ENCODE results near the gene IER5L.

DNA sequence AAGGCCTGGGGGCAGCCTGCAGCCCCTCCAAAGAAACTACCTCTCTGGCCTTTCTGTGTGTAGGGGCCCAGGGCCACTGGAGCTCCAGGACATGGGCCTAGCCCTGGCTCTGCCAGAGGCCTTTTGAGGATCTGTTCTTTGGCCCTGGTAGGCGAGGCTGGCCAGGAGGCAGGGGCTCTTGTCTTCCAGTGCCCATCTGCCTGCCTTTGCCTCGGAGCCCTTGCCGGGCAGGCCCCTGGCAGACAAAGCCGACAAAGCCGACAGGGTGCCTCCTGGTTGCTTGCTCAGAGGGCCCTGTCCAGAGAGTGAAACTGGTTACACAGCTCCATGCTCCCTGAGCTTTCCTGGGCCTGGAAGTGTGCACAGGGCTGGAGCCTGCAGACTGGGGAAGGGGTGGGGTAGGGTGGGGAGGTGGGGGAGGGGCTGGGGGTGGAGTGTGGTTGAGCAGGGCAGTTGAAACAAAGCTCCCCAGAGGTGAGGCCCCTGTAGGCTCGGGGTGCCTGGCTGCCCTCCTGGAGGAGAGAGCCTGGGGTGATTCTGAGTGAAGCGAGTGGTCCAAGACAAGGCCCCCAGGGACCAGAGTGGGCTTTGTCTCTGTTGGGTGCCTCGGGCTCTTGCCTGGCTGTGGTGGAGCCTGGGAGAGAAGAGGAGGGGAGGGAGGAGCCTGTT is 37.5 kb downstream of the IER5L start:
- TF ChIP-seq, protein P1, sequence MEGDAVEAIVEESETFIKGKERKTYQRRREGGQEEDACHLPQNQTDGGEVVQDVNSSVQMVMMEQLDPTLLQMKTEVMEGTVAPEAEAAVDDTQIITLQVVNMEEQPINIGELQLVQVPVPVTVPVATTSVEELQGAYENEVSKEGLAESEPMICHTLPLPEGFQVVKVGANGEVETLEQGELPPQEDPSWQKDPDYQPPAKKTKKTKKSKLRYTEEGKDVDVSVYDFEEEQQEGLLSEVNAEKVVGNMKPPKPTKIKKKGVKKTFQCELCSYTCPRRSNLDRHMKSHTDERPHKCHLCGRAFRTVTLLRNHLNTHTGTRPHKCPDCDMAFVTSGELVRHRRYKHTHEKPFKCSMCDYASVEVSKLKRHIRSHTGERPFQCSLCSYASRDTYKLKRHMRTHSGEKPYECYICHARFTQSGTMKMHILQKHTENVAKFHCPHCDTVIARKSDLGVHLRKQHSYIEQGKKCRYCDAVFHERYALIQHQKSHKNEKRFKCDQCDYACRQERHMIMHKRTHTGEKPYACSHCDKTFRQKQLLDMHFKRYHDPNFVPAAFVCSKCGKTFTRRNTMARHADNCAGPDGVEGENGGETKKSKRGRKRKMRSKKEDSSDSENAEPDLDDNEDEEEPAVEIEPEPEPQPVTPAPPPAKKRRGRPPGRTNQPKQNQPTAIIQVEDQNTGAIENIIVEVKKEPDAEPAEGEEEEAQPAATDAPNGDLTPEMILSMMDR (IDR thresholded peaks at IDR 0.05; ENCODE audit: low read depth, low read length, missing input control): no peak
- TF ChIP-seq TAF1 (conservative IDR thresholded peaks at IDR 0.05) (no peak), JUND (IDR thresholded peaks at IDR 0.05) (no peak), YY1 (IDR thresholded peaks at IDR 0.05) (no peak), SP1 (IDR thresholded peaks at IDR 0.05) (no peak), NR2F2 (IDR thresholded peaks at IDR 0.05) (no peak)
- TF ChIP-seq, protein P2, sequence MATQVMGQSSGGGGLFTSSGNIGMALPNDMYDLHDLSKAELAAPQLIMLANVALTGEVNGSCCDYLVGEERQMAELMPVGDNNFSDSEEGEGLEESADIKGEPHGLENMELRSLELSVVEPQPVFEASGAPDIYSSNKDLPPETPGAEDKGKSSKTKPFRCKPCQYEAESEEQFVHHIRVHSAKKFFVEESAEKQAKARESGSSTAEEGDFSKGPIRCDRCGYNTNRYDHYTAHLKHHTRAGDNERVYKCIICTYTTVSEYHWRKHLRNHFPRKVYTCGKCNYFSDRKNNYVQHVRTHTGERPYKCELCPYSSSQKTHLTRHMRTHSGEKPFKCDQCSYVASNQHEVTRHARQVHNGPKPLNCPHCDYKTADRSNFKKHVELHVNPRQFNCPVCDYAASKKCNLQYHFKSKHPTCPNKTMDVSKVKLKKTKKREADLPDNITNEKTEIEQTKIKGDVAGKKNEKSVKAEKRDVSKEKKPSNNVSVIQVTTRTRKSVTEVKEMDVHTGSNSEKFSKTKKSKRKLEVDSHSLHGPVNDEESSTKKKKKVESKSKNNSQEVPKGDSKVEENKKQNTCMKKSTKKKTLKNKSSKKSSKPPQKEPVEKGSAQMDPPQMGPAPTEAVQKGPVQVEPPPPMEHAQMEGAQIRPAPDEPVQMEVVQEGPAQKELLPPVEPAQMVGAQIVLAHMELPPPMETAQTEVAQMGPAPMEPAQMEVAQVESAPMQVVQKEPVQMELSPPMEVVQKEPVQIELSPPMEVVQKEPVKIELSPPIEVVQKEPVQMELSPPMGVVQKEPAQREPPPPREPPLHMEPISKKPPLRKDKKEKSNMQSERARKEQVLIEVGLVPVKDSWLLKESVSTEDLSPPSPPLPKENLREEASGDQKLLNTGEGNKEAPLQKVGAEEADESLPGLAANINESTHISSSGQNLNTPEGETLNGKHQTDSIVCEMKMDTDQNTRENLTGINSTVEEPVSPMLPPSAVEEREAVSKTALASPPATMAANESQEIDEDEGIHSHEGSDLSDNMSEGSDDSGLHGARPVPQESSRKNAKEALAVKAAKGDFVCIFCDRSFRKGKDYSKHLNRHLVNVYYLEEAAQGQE (IDR thresholded peaks at IDR 0.05): no peak
- TF ChIP-seq, protein P3, sequence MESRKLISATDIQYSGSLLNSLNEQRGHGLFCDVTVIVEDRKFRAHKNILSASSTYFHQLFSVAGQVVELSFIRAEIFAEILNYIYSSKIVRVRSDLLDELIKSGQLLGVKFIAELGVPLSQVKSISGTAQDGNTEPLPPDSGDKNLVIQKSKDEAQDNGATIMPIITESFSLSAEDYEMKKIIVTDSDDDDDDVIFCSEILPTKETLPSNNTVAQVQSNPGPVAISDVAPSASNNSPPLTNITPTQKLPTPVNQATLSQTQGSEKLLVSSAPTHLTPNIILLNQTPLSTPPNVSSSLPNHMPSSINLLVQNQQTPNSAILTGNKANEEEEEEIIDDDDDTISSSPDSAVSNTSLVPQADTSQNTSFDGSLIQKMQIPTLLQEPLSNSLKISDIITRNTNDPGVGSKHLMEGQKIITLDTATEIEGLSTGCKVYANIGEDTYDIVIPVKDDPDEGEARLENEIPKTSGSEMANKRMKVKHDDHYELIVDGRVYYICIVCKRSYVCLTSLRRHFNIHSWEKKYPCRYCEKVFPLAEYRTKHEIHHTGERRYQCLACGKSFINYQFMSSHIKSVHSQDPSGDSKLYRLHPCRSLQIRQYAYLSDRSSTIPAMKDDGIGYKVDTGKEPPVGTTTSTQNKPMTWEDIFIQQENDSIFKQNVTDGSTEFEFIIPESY (IDR thresholded peaks at IDR 0.05): no peak
- TF ChIP-seq, protein P4, sequence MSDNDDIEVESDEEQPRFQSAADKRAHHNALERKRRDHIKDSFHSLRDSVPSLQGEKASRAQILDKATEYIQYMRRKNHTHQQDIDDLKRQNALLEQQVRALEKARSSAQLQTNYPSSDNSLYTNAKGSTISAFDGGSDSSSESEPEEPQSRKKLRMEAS (IDR thresholded peaks at IDR 0.05): no peak
- TF ChIP-seq, protein P5, sequence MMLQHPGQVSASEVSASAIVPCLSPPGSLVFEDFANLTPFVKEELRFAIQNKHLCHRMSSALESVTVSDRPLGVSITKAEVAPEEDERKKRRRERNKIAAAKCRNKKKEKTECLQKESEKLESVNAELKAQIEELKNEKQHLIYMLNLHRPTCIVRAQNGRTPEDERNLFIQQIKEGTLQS (IDR thresholded peaks at IDR 0.05): no peak

All from liver (tissue), 3 donors.